ENCODE data around the gene ATP8B1.

DNA sequence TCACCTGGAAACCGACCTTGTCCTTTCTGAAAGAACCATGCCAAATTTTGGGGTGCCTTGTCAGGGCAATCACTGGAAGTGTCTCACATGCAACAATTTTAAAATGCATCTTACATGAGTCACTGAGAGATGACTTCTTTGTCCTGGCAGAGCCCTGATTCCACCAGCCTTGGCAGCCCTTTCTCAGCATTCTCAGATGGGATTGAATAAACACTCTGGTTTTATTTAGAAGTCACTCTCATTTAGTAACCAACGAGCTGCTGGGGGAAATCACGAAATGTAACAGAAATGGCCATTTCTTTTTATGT lies 3.8 kb upstream of the ATP8B1 start:
- no peak for TF ChIP-seq EZH2phosphoT487 (IDR thresholded peaks at IDR 0.05)
- TF ChIP-seq, protein P1, sequence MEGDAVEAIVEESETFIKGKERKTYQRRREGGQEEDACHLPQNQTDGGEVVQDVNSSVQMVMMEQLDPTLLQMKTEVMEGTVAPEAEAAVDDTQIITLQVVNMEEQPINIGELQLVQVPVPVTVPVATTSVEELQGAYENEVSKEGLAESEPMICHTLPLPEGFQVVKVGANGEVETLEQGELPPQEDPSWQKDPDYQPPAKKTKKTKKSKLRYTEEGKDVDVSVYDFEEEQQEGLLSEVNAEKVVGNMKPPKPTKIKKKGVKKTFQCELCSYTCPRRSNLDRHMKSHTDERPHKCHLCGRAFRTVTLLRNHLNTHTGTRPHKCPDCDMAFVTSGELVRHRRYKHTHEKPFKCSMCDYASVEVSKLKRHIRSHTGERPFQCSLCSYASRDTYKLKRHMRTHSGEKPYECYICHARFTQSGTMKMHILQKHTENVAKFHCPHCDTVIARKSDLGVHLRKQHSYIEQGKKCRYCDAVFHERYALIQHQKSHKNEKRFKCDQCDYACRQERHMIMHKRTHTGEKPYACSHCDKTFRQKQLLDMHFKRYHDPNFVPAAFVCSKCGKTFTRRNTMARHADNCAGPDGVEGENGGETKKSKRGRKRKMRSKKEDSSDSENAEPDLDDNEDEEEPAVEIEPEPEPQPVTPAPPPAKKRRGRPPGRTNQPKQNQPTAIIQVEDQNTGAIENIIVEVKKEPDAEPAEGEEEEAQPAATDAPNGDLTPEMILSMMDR (IDR thresholded peaks at IDR 0.05): no peak
